Gastroesophageal sphincter (tissue), 3 donors: ENCODE measurements around the gene FAM193B.

Experiments
- CTCF ChIP-seq, 4 experiments: fragments of 200-600 bp in 2 of 4; fragments of 450-650 bp in 2 of 4; sonication (generic) in 1 of 4; IDR thresholded peaks; one replicate each; pipeline ENCODE4 v1.5.1; 2017 to 2019; ENCODE audit warnings: antibody characterized with exemption in 4 of 4, mild to moderate bottlenecking in 2 of 4, moderate library complexity in 2 of 4
- POLR2A ChIP-seq, 2 donors: fragments of 450-650 bp; IDR thresholded peaks; one replicate each; pipeline ENCODE4 v1.6.1; 2017; ENCODE audit warnings: antibody characterized with exemption in 2 of 2, mild to moderate bottlenecking in 2 of 2, moderate library complexity in 1 of 2
- POLR2AphosphoS5 ChIP-seq: sonication (generic); formaldehyde crosslinking; IDR thresholded peaks from one replicate; pipeline ENCODE4 v1.6.1; 2017; ENCODE audit warnings: antibody characterized with exemption

GRCh38 chr5:177483994-177484901 is 70.1 kb downstream of the FAM193B start:
- no peak for TF ChIP-seq POLR2A (IDR thresholded peaks at IDR 0.05)
- TF ChIP-seq CTCF (IDR thresholded peaks at IDR 0.05), result no peak
- TF ChIP-seq POLR2AphosphoS5, result peak; percentile 46
